ENCODE data around the gene GBP2.

Gene GBP2

GRCh38 chr1:89063094-89063493 lies 62.8 kb downstream of the GBP2 start:
- no peak overlapping the region for H3K27ac ChIP-seq
- TF ChIP-seq CTCF (IDR thresholded peaks at IDR 0.05) = no peak
- no peak for TF ChIP-seq ZFX (IDR thresholded peaks at IDR 0.05; ENCODE audit: borderline replicate concordance)

GRCh38 chr1:89060091-89060490 lies 65.8 kb downstream of the GBP2 start:
- TF ChIP-seq ZFX (IDR thresholded peaks at IDR 0.05; ENCODE audit: borderline replicate concordance) (no peak), CTCF (IDR thresholded peaks at IDR 0.05) (no peak)
- no peak overlapping the region for H3K27ac ChIP-seq
